Pancreas (tissue), 10 donors: ENCODE measurements around the gene PDCD11. TPM values are rescaled to one million over a fixed set of nuclear protein-coding genes. Genes with fewer than 3 reads are reported as not detected.

ENCODE experiments used
- ATAC-seq, 4 donors: fragments of 200-7000 bp; cut with Tn5 transposase; one replicate each; pipeline versions ENCODE4 v1.8.0 to v1.9.1; 2020; ENCODE audit warnings: mild to moderate bottlenecking in 4 of 4, moderate library complexity in 4 of 4
- DNase-seq, 6 donors: peaks; one replicate each; pipeline ENCODE4 v3.0.0-alpha.2; 2020
- FAIRE-seq: peaks from 2 replicates; lab custom pipeline; 2012; peaks lifted over from hg19 to GRCh38; lab: Jason Lieb, UNC
- H3K27ac ChIP-seq, 4 donors: fragments of 200-600 bp; sonication (generic); 1 replicate in 3 of 4; 2 replicates in 1 of 4; pipeline versions ENCODE4 v1.5.0 to v1.8.0; 2020
- H3K27me3 ChIP-seq, 4 donors: fragments of 200-600 bp; one replicate each; pipeline ENCODE4 v1.8.0; 2021
- H3K36me3 ChIP-seq, 3 donors: fragments of 200-600 bp; sonication (generic) in 1 of 3; one replicate each; pipeline versions ENCODE4 v1.5.0 to v1.8.0; 2020 to 2021
- H3K4me1 ChIP-seq, 3 donors: fragments of 200-600 bp; one replicate each; pipeline ENCODE4 v1.8.0; 2021
- H3K4me3 ChIP-seq, 4 donors: fragments of 200-600 bp; sonication (generic) in 2 of 4; one replicate each; pipeline versions ENCODE4 v1.5.0 to v1.8.0; 2020 to 2021
- H3K9me3 ChIP-seq, 4 donors: fragments of 200-600 bp; one replicate each; pipeline ENCODE4 v1.8.0; 2021
- WGBS, 2 donors: extraction: QIAGEN DNeasy Blood & Tissue Kit; methylation state at CpG; one replicate each; pipeline ENCODE4 v1.1.7; 2013; 5-methylcytosine and 5-hydroxymethylcytosine counted together
- intact Hi-C, 3 donors: fragments of 100-400 bp; cut with DNase I; formaldehyde crosslinking; loops; one replicate each; pipeline versions ENCODE4 v1.11.1 to v1.14.2; 2022
- polyA plus RNA-seq, 2 donors: library from polyadenylated mRNA; stranded (reverse); fragments of 200-250 nt; gene quantifications; one replicate each; pipeline ENCODE4 v1.2.3, GENCODE V29; 2013
- total RNA-seq, 6 donors: library from RNA; stranded (reverse); fragmentation: NEBNext Ultra II Directional in 4 of 6; extraction: Animal tissue kit (Norgen Biotek cat#: 25700) in 4 of 6; gene quantifications; one replicate each; pipeline versions ENCODE4 v1.2.1 to v1.2.4, GENCODE V29; 2021 to 2023
- TF ChIP-seq, protein P1 (sequence below), 4 donors: fragments of 200-600 bp; sonication (generic) in 3 of 4; IDR thresholded peaks; one replicate each; pipeline versions ENCODE4 v1.5.0 to v1.8.0; 2021; ENCODE audit warnings: antibody characterized with exemption in 4 of 4
- donor health status: healthy with polysubstance abuse.
- donor health status: DM: no; HTN: no; CAD: no; lungs with moderate emphysema.
- donor health status: DM: no; HTN: no; CAD: no.
- donor health status: control.
- donor health status: control.
- donor health status: Bipolar disorder and iron deficiency.
- donor health status: DM: yes; HTN: yes; CAD: no.
- donor health status: DM: no; HTN: no; CAD: no.
- donor health status: DM: no; HTN: no; CAD: no.
- donor health status: DM: yes; HTN: yes; CAD: no.

PDCD11 gene
- total and polyA plus RNA-seq, 8 donors = 11.3 to 27.4 (median 16.2) TPM

DNA sequence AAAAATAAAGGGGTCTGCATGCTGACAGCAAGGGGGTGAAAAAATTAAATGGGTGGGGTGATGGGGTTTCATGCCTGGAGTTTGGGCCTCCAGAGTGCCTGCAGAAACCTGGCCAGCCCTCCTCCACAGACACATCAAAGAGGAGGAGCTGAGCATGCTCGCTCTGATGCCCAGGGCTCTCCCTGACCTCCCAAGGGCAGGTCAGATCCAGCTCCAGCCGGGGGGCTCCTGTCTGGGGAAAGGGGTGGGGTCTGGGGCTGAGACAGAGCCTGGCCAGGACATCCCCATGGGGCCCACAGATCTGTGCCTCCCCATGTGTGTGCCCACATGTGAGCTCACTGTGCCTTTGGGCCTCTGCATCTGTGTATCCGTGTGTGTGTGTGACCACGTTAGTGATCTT is 63.2 kb downstream of the PDCD11 start:
- no peaks in the 10 kb centered on the region for H3K27me3 ChIP-seq
- 61 to 62% methylated on average over 4 of the region's 4 CpGs for WGBS, 2 donors
- no peak overlapping the region for H3K27ac ChIP-seq
- H3K4me1 ChIP-seq = no peaks in the 10 kb centered on the region
- no peaks in the 10 kb centered on the region for H3K36me3 ChIP-seq
- no peaks in the 10 kb centered on the region for H3K9me3 ChIP-seq
- FAIRE-seq (no peak), ATAC-seq (no peak), DNase-seq (no peak)
- intact Hi-C loops = no loop called here
- TF ChIP-seq, protein P1, sequence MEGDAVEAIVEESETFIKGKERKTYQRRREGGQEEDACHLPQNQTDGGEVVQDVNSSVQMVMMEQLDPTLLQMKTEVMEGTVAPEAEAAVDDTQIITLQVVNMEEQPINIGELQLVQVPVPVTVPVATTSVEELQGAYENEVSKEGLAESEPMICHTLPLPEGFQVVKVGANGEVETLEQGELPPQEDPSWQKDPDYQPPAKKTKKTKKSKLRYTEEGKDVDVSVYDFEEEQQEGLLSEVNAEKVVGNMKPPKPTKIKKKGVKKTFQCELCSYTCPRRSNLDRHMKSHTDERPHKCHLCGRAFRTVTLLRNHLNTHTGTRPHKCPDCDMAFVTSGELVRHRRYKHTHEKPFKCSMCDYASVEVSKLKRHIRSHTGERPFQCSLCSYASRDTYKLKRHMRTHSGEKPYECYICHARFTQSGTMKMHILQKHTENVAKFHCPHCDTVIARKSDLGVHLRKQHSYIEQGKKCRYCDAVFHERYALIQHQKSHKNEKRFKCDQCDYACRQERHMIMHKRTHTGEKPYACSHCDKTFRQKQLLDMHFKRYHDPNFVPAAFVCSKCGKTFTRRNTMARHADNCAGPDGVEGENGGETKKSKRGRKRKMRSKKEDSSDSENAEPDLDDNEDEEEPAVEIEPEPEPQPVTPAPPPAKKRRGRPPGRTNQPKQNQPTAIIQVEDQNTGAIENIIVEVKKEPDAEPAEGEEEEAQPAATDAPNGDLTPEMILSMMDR (IDR thresholded peaks at IDR 0.05) = no peak
- no peak overlapping the region for H3K4me3 ChIP-seq

DNA sequence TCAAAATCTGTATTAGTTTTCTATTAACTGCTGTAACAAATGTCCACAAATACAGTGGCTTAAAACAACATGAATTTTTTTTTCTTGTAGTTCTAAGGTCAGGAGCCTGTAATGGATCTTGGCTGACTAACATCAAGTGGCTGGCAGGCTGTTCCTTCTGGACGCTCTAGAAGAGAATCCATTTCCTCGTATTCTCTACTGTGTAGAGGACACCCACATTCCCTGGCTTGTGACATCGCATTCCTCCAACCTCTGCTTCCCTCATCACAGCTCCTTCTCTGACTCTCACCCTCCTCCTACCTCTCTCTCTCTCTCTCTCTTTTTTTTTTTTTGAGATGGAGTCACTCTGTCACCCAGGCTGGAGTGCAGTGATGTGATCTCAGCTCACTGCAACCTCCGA is 67.1 kb downstream of the PDCD11 start:
- 76 to 84% methylated on average over 4 of the region's 4 CpGs for WGBS, 2 donors
- no peaks in the 10 kb centered on the region for H3K36me3 ChIP-seq
- TF ChIP-seq, protein P1 (IDR thresholded peaks at IDR 0.05) = no peak
- no peak overlapping the region for H3K4me3 ChIP-seq
- FAIRE-seq (no peak), DNase-seq (no peak), ATAC-seq (no peak)
- H3K9me3 ChIP-seq = no peaks in the 10 kb centered on the region
- no peaks in the 10 kb centered on the region for H3K4me1 ChIP-seq
- no peaks in the 10 kb centered on the region for H3K27me3 ChIP-seq
- intact Hi-C loops = no loop called here
- H3K27ac ChIP-seq = no peak overlapping the region

DNA sequence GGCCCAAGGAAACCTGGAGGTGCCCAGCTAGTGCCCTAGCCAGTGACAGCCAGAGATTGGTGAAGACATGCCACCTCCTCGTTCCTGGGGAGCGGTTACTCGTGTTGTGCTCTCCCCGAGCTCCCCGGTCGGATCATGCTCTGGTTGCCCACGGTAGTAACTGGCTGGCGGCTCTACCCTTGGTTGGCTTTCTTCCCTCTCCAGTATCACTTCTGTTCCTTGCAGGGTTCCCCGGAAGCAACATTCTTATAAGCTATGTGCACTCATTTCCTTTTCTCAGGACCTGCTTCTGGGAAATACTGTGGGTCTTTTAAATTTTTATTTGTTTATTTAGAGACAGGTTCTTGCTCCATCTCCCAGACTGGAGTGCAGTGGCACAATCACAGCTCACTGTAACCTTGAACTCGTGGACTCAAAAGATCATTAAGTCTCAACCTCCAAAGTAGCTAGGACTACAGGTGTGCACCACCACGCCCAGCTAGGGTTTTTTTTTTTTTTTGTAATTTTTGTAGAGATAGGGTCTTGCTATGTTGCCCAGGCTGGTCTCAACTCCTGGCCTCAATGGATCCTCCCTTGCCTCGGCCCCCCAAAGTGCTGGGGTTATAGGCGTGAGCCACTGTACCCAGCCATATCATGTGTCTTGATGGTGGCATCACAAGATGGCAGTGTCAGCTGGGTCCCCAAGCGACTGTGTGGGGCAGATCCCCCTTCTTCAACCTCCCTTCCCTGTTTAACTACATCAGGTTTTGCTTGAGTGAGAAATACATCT is 69.2 kb downstream of the PDCD11 start:
- no peaks in the 10 kb centered on the region for H3K9me3 ChIP-seq
- no peak overlapping the region for H3K27ac ChIP-seq
- DNase-seq (no peak), ATAC-seq (peak in 1 of 4 donors; percentile 25), FAIRE-seq (no peak)
- no peaks in the 10 kb centered on the region for H3K27me3 ChIP-seq
- 84 to 86% methylated on average over 14 of the region's 14 CpGs for WGBS, 2 donors
- TF ChIP-seq, protein P1 (IDR thresholded peaks at IDR 0.05) = no peak
- no peaks in the 10 kb centered on the region for H3K36me3 ChIP-seq
- H3K4me3 ChIP-seq = no peak overlapping the region
- intact Hi-C loops = no loop called here
- H3K4me1 ChIP-seq = no peaks in the 10 kb centered on the region

DNA sequence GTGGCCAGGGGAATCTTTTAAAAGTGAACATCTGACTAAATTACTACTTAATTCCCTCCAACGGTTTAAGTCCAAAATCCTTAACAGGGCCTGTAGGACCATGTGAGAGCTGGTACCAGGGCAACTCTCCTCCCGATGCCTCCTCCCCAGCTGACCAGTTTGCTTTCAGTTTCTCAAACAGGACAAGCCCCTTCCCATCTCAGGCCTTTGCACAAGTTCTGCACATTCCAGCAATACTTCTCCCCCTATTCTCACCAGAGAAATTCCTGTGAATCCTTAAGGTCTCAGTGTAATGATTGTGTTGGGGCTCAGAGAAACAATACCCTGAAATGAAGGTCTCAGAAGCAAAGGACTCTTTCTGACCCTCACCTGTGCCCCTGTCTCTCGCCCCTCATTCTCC is 70.3 kb downstream of the PDCD11 start:
- ATAC-seq = no peak

More for the DNA sequence above, 70.3 kb downstream of the PDCD11 start:
- Histone ChIP-seq H3K27me3 (no peaks in the 10 kb centered on the region), H3K36me3 (no peaks in the 10 kb centered on the region), H3K4me3 (no peak overlapping the region), H3K27ac (no peak overlapping the region), H3K9me3 (no peaks in the 10 kb centered on the region), H3K4me1 (no peaks in the 10 kb centered on the region)
- 86 to 88% methylated on average over 3 of the region's 3 CpGs for WGBS, 2 donors
- intact Hi-C loops = no loop called here
- TF ChIP-seq, protein P1 (IDR thresholded peaks at IDR 0.05) = no peak
- DNase-seq (no peak), FAIRE-seq (no peak)
